ENCODE results near the gene SETDB1.

Gene SETDB1

GRCh38 chr1:150976401-150976821, 50.2 kb downstream of the SETDB1 start:
- DNase-seq (ENCODE audit: low read depth) = no peak

DNA sequence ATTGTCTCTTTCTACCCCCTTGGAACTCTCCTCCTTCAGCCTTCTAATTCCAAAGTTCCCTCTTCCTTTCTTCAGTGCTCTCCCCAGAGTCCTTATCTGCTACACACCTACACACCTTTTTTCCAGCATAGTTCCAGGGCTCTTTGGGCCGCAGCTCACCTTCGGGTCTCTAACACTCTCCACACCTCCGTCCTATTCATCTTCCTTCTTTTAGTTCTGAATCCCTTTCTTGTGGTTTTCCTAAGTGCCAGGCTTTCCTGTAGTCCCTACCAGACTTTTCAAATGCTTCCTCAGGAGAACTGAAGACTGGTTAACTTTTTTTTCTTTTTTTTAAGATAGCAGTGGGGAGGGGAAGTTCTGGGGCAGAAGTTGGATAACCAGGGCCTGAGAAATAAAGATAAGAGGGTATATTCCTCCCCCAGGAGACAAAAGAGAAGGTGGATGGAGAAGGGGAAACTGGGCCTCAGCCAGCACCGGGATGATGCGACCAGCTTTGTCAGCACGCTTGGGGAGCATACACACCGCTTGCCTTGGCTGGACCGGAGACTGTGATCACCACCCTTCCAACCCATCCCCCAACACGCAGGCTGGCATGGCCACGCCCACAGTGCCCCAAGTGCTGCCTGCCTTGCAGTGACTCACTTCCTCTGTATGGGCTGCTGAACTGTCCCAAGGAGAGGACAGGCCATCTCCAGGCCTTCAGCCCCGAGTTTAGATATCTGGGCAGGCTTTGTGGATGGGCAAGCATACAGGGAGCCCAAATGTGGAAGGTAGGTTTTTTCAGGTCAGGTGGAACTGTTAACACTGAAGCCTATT, 50.9 kb downstream of the SETDB1 start:
- peak; percentile 58 for DNase-seq (ENCODE audit: low read depth)

GRCh38 chr1:150979092-150980056, 53.2 kb downstream of the SETDB1 start:
- DNase-seq (ENCODE audit: low read depth) = peak; percentile 80

DNA sequence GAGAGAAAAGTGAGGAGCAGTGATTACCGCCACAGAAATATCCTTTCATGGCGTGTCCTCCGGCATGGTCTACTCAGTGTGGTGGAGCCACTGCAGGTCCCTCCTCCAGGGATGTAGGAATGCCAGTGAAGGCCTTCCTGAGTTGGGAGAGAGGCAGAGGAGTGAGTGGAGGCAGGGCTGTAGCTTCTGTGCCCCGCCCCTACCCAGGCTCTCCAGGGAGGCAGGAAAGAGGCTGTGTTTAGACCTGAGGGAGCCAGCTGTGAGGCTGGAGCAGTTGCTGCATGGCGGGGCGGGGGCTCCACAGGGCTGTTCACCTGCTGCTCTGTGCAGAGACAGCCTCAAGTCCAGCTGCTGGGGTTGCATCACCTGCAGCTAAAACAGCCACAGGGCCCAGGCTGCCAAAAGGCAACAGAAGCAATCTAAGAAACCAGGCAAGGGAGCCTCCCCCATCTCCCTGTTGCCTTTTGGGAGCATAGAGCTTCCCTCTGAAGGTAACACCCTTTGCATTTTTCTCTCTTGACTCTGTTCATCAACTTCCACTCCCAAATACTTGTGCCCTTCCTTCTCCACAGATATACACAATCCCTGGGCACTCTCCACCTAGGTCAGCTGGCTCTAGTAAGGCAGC, 55.1 kb downstream of the SETDB1 start:
- no peak for DNase-seq (ENCODE audit: low read depth)

GRCh38 chr1:150981805-150982712, 55.9 kb downstream of the SETDB1 start, which contains the start of gene ANXA9:
Gene ANXA9, plus strand, starts transcription at chr1:150982292. Its CDS starts 814 bp downstream, at chr1:150983106.
- no peak for DNase-seq (ENCODE audit: low read depth)

GRCh38 chr1:150985179-150985825, 59.1 kb downstream of the SETDB1 start:
- no peak for DNase-seq (ENCODE audit: low read depth)

DNA sequence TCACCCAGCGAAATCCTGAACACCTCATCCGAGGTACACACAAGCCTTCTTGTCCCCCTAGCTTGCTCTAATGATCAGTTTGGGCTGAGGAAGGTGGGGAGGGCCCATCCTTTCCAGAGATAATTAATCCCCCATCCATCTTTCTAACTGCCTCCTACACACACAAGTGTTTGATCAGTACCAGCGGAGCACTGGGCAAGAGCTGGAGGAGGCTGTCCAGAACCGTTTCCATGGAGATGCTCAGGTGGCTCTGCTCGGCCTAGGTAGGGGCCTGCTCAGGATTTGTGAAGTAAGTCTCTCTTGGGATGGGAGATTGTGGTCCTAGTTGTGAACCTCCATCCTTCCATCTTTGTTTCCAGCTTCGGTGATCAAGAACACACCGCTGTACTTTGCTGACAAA, 61.8 kb downstream of the SETDB1 start:
- no peak for DNase-seq (ENCODE audit: low read depth)

GRCh38 chr1:150992626-150993025, 66.5 kb downstream of the SETDB1 start:
- DNase-seq (ENCODE audit: low read depth) = no peak

- no peak for DNase-seq (ENCODE audit: low read depth)
Measured at GRCh38 chr1:150994248-150994647, 68.1 kb downstream of the SETDB1 start.

- DNase-seq (ENCODE audit: low read depth) = no peak
Measured at GRCh38 chr1:150995460-150995859, 69.3 kb downstream of the SETDB1 start.

- DNase-seq (ENCODE audit: low read depth) = no peak
Measured at GRCh38 chr1:150995896-150996295, 69.7 kb downstream of the SETDB1 start.

DNA sequence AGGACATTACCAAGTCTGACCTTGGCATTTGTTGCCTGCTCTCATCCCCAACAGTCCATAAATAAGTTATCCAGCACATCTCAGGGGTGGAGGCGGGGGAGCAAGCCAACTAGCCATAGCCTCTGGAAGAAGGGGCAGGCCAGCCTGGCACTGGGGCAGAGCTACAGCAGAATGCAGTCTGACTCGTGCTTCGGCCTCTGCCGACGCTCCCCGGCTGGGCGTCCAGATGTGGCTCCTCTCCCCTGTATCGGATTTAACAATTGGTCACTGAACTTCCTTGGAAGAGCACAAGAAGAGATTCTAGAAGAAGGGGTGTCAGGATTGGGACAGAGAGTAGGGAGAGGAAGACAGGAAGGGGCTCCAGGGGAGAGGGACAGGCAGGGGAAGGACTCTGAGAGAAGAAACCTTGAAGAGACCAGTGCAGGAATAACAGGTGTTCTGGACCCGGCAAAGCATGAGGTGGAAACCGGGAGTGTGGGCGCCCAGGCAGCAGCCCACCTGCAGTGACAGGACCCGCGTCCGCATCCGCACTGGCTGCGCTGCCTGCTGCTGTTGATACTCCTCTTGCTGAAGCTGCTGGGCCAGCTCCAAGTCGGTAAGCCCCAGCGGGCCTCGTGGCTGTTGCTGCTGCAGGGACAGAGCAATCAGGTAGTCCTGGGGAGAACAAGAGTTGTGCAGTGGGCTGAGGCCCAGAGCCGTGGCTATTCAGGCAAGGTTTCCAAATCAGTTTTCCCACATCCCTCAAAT, 71.1 kb downstream of the SETDB1 start:
- no peak for DNase-seq (ENCODE audit: low read depth)

GRCh38 chr1:150997949-150998348, 71.8 kb downstream of the SETDB1 start:
- DNase-seq (ENCODE audit: low read depth) = no peak

DNA sequence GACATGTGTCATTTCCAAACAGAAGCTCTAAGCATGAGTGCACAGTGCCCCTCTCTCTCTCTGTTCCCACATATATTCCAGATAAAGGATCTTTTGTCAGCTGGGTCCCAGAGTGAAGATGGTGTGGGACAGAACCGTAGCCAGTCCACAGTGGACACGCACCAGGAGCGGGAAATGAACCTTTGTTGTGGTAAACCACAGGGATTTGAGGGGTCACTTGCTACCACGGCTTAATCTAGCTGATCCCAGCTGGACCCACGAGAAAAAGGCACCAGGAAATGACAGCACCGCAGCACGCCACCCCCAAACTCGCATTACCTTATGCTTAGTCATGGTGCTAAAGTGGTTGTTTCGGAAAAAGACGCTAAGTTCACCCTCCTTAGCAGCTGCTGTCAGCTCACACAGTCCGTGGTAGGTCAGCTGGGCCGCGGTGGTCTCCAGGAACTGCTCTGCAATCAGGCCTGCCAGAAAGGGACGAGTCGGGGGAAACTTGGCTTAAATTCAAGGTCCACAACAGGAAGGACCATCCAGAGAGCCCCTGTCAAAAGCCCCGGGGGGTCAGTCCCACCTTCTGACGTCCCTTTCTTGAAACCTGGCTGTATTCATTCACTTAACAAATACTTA, 73.0 kb downstream of the SETDB1 start:
- no peak for DNase-seq (ENCODE audit: low read depth)

DNA sequence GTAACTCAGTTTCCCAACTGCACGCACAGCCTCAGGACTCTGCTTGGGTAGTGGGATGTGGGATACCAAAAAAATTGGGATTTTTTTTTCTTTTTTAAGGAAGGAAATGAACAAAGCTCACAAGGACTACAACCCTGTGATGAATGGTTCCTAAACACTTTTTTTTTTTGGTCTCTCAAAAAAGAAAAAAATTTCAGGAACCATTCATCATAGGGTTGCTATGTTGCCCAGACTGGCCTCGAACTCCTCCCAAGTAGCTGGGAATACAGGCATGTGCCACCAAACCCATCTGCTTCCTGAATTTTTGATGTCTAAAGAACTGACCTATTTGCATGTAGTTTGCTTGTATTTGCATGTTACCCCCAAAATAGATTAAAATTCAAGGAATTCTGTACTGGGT, 73.8 kb downstream of the SETDB1 start:
- no peak for DNase-seq (ENCODE audit: low read depth)

GRCh38 chr1:151000408-151000807, 74.2 kb downstream of the SETDB1 start:
- no peak for DNase-seq (ENCODE audit: low read depth)

DNA sequence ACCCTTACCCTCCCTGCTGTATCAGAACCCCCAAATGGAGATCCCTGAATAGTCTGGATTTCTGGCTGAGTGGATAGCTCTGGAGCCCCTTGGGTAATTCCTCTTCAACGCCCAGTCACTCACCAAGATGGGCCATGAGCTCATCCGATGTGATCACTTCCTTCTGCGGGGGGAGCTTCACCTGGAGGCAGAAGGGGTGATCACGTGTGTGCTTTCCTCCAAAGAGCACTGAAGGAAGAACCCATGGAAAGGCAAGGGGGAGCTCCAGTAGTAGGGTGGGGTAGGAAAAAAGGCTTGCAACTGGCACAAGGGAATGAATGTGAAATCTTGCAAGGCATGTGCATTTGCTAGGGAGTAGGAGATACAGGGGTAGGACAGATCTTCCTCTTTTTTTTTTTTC, 75.4 kb downstream of the SETDB1 start:
- DNase-seq (ENCODE audit: low read depth) = no peak

DNA sequence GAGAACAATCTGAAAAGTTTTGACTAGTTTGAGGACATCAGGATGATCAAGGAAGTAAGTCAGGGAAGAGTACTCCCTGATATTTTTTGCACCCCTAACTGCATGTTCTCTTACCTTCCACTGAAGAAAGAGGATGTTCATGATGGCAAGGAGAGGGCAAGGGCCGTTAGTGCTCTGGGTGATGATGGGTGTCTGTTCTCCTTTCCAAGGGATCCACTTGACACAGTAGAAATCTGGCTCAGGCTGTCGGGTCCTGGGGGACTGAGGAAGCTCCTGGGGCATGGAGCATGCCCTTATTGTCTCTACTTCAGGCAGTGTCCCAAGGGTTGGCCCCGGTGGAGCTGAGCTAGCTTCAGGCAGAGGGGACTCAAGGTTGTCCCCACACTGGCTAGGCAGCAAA, 75.9 kb downstream of the SETDB1 start:
- no peak for DNase-seq (ENCODE audit: low read depth)

- DNase-seq (ENCODE audit: low read depth) = no peak
Measured at GRCh38 chr1:151002611-151003010, 76.4 kb downstream of the SETDB1 start.

DNA sequence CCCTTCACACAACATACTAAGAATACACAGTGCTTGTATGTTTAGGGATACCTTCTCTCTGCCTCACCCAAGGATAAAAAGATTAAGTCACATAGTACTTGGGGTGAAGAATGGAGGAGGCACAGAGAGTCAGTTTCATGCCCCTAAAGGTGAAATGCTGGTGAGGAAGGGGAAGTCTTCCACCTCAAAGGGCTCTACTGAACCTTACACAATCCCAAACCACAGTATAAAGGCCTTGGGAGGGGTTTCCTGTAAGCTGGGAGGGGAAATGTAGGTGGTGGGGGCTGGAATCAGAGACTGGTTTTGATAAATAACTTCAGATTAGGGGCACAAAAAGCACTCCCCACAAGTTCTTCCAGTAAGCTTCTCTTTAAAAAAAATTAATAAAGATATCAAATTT, 77.0 kb downstream of the SETDB1 start:
- DNase-seq (ENCODE audit: low read depth) = no peak

Data from stimulated activated CD4-positive, alpha-beta T cell treated with anti-CD3 and anti-CD28 coated beads, Interleukin-2, amount 100 ng/mL, for 4 hours (primary cell).